ENCODE results near the gene ZNF850.
A peak's percentile ranks its signal among the peaks of the same experiment; 100 is the strongest.
"Not testable (repeated sequence)": the region's sequence is repeated elsewhere in the genome, so short reads cannot be mapped to it uniquely, and the experiment has no call there.

Gene ZNF850

DNA sequence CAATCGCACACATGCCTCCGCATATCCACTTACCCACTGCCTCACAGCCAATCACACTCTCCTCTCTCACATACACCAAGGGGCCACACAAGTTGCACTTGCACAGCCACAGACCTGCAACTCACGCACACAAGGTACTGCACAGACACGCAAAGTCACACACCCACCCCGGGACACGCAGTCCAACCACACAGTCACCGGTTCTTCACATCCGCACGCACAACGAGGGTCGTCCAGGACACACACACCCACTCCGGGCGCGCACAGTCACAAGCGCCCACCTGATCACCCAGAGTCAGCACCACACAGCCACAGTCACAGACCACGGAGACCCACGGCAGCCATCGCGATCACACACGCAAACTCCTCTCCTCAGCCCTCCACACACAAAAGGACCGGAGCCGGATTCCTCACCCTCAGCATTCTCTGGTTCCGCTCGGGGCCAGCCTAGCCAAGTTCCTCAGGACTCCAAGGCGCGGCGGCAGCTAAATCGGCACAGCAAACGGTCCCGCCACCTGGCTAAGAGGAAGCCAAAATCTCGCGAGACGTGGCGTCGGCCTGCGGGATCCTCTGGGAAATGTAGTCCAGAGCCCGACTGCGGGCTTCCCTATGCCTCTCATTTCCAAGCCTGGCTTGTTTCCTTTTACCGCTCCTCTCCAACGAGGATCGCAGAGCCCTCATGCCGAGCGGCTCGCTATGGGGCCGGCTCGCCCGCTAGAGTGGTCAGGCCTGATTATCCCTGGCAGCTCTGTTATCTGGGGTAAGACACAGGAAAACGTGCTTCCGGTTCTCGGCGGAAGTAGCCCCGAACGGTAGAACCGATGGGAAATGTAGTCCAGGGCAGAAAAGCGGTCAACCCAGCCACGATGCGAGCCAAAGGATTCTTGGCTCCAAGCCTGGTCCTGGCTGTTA, at the start of gene ZNF850:
Gene ZNF850, minus strand, starts transcription at position 497 of the 912 bp plus-strand sequence. CDS start 10,201 bp downstream, outside the sequence.
- ATAC-seq (replicated peaks) (peak; percentile 89), DNase-seq (peak; percentile 90)
- peak within 1 kb of the TSS; percentile 90 to 94 for H3K4me3 Mint-ChIP-seq
- H3K9me3 Mint-ChIP-seq, result peaks cover 4 to 7% of the 10 kb centered on the region in 2 donors
- peaks cover 12% of the 10 kb centered on the region in 2 donors for H3K4me1 Mint-ChIP-seq
- H3K36me3 Mint-ChIP-seq, result peaks cover 37 to 48% of the 10 kb centered on the region in 2 donors
- H3K27ac Mint-ChIP-seq, result peak within 1 kb of the TSS; percentile 98
- no peaks in the 10 kb centered on the region for H3K27me3 Mint-ChIP-seq

DNA sequence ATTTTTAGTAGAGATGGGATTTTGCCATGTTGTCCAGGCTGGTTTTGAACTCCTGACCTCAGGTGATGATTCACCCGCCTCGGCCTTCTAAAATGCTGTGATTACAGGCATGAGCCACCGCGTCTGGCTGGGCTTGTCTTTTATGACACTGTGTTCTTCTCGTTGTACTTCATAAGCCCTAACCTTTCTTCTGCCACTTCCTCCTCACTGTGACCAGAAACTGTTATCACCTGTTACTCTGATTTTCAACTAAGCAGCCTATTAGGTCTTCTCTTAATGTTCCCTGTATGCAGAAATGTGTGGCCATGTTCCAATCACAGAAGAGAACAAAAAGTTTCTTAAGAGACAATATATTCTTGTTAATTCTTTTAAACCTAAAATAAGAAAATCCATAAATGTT, 49.2 kb upstream of the ZNF850 start:
- Mint-ChIP-seq H3K36me3 (peaks cover 77 to 95% of the 10 kb centered on the region in 2 donors), H3K27me3 (no peaks in the 10 kb centered on the region)
- no peak for DNase-seq

DNA sequence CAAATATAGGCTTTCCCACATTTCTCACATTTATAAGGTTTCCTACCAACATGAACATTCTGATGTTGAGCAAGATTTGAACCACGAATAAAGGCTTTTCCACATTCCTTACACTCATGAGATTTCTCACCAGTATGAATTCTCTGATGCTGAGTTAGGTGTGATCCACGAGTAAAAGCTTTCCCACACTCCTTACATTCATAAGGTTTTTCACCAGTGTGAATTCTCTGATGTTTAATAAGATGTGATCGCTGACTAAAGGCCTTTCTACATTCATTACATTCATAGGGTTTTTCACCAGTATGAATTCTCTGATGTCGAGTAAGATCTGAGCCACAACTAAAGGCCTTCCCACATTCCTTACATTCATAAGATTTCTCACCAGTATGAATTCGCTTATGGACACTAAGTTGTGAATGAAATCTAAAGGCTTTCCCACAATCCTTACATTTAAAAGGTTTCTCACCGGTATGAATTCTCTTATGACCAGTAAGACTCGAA, 46.6 kb upstream of the ZNF850 start:
- H3K27ac Mint-ChIP-seq, result no peak overlapping the region

More for the DNA sequence above, 49.2 kb upstream of the ZNF850 start:
- no peak overlapping the region for H3K4me3 Mint-ChIP-seq
- H3K27ac Mint-ChIP-seq, result no peak overlapping the region
- ATAC-seq (replicated peaks), result no peak
- no peaks in the 10 kb centered on the region for H3K4me1 Mint-ChIP-seq
- H3K9me3 Mint-ChIP-seq, result peaks cover 14 to 29% of the 10 kb centered on the region in 2 donors

DNA sequence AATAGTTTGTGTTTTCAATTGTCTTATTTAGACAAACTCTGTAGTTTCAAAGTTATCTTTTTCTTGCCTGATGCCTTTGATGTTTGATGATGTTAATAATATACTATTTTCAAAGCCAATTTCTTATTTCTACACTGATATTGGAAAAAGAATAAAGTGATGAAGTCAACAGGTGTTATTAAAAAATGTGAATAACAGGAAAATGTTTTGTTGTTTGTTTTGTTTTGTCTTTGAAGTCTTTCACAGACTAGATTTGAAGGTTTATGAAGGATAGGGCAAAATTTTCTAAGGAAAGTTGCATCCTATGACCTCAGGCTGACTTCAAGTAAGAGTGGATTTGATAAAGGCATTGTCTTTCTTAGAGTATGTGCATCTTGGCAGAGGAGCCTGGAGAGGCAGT, 34.4 kb upstream of the ZNF850 start:
- H3K4me1 Mint-ChIP-seq, result no peaks in the 10 kb centered on the region
- H3K9me3 Mint-ChIP-seq, result peaks cover 31 to 34% of the 10 kb centered on the region in 2 donors
- no peak for ATAC-seq (replicated peaks)
- H3K27me3 Mint-ChIP-seq, result no peaks in the 10 kb centered on the region
- peaks cover 57 to 82% of the 10 kb centered on the region in 2 donors for H3K36me3 Mint-ChIP-seq
- no peak overlapping the region for H3K27ac Mint-ChIP-seq
- H3K4me3 Mint-ChIP-seq, result no peak overlapping the region
- DNase-seq, result no peak

More for the DNA sequence above, 46.6 kb upstream of the ZNF850 start:
- H3K27me3 Mint-ChIP-seq, result no peaks in the 10 kb centered on the region
- peaks cover 4 to 16% of the 10 kb centered on the region in 2 donors for H3K9me3 Mint-ChIP-seq
- DNase-seq (no peak), ATAC-seq (replicated peaks) (no peak)
- H3K4me3 Mint-ChIP-seq, result no peak overlapping the region
- H3K4me1 Mint-ChIP-seq, result no peaks in the 10 kb centered on the region
- H3K36me3 Mint-ChIP-seq, result peaks cover 73 to 95% of the 10 kb centered on the region in 2 donors

DNA sequence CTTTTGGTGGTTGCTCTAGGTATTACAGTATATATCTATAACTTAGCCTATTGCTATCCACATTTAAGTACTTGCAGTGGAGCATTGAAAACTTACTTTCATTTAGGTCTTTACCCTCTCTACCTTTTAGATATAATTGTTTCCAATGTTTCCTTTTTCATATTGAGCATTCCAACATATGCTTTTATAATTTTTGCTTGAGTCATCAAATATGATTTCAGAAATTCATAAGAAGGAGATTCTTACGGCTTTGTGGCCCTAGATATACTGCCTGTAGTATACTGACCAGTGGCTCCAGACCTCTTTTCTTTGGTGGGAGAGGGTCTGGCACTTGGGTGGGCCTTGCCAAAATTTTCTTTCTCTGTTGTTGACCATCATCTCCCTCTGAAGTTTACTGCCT, 32.8 kb upstream of the ZNF850 start:
- Mint-ChIP-seq H3K4me3 (no peak overlapping the region), H3K4me1 (no peaks in the 10 kb centered on the region), H3K27ac (no peak overlapping the region), H3K27me3 (no peaks in the 10 kb centered on the region), H3K9me3 (peaks cover 23 to 28% of the 10 kb centered on the region in 2 donors), H3K36me3 (peaks cover 57 to 80% of the 10 kb centered on the region in 2 donors)
- DNase-seq, result no peak
- ATAC-seq (replicated peaks), result no peak

DNA sequence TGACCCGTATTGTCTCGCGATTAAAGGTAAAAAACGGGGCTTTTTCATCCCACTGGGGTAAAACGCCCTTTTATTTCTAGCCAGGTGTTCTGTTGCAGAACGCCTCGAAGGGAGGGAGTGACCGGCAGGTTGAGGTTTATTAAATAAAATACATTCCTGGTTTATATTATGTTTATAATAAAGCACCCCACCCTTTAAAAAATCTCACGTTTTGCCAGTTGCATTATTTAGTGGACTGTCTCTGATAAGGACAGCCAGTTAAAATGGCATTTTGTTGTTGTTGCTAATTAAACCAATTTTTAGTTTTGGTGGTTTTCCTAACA, 25.1 kb upstream of the ZNF850 start:
- no peak for ATAC-seq (replicated peaks)
- H3K36me3 Mint-ChIP-seq, result peaks cover 42 to 50% of the 10 kb centered on the region in 2 donors
- peaks cover 7 to 17% of the 10 kb centered on the region in 2 donors for H3K9me3 Mint-ChIP-seq
- peaks cover 3 to 12% of the 10 kb centered on the region in 2 donors for H3K4me1 Mint-ChIP-seq
- no peaks in the 10 kb centered on the region for H3K27me3 Mint-ChIP-seq
- peak overlapping the region; percentile 100 for H3K27ac Mint-ChIP-seq
- DNase-seq, result no peak
- peak overlapping the region; percentile 94 to 96 for H3K4me3 Mint-ChIP-seq

DNA sequence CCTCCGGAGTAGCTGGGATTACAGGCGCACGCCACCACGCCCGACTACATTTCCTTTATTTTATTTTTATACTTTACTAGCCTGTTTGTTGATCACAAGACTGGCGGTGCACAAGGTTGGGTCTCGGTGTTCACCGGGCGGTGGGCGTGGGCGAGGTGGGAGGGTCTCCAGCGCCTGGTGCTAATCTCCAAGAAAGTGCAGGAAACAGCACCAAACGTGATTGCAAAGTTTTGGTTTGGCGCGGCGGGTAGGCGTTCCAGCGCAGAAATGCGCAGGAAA, 24.0 kb upstream of the ZNF850 start:
- Mint-ChIP-seq H3K27ac (peak overlapping the region; percentile 100), H3K4me1 (peaks cover 10 to 19% of the 10 kb centered on the region in 2 donors), H3K27me3 (peaks cover 8 to 10% of the 10 kb centered on the region in 2 donors), H3K36me3 (peaks cover 45 to 52% of the 10 kb centered on the region in 2 donors), H3K4me3 (peak overlapping the region; percentile 94 to 96), H3K9me3 (peaks cover 15 to 24% of the 10 kb centered on the region in 2 donors)
- ATAC-seq (replicated peaks) (peak in 1 of 2 donors; percentile 0), DNase-seq (no peak)

DNA sequence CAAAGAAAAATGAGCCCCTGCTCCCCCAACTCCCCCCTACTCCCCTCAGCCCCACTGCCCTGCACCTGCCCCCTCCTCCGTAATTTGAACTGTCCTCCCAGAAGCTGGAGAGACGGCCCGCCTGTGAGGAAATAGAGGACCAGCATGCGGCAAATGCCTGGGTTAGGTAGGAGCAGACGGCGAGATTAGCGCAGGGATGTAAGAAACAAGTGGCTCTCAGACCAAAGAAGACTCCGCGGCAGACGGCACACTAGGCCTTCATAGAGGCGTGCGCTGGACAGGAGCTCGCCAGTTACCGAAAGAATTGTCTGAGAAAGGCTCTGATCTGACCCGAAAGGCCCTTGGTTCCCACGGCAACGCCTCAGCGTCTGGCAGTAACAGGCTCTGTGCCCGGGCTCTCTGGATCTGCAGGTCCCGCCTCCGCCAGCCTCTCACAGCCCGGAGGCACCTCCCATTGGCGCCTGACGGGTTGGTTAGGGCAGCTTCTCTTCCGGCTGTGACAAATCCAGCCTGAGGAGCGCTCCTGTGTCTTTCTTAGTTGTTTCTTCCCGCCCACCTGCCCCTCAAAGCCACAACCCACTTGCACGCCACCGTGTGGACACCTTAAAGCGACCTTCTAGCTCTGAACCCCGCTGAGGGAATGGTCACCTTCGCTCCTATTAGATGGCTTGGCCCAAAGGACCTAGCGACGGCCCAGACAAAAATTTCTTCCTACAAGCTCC, 19.0 kb upstream of the ZNF850 start:
- DNase-seq (peak; percentile 11), ATAC-seq (replicated peaks) (peak; percentile 99 to 100)
- Mint-ChIP-seq H3K36me3 (peaks cover 24 to 28% of the 10 kb centered on the region in 2 donors), H3K9me3 (peaks cover 16 to 33% of the 10 kb centered on the region in 2 donors), H3K27me3 (peaks cover 8 to 10% of the 10 kb centered on the region in 2 donors), H3K4me3 (peak overlapping the region; percentile 71 to 80), H3K27ac (peak overlapping the region; percentile 26)
- not testable (repeated sequence) for H3K4me1 Mint-ChIP-seq

DNA sequence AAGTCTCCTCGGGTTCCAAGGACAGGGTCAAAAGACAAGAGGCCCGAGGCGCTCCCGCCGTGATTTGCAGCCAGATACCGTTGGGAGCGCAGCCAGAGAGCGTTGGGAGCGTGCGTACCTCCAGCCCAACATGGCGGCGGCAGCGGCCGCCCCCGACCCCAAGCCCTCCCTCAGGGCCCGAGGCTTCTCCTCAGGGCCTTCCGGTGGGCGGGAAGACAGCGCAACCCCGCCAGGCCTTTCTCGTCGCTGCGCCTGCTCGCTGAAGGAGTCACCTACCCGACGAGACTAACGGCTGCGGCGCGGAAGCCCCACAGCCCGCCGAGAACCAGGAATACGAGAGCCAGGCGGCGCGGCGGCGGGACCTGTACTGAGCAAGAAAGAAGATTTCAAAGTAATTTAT, 3.2 kb upstream of the ZNF850 start:
- ATAC-seq (replicated peaks), result no peak
- Mint-ChIP-seq H3K4me1 (peaks cover 11 to 12% of the 10 kb centered on the region in 2 donors), H3K27me3 (no peaks in the 10 kb centered on the region), H3K9me3 (peaks cover 8 to 10% of the 10 kb centered on the region in 2 donors), H3K4me3 (peak overlapping the region in 1 of 2 donors; percentile 75), H3K36me3 (peaks cover 36 to 53% of the 10 kb centered on the region in 2 donors), H3K27ac (no peak overlapping the region)
- DNase-seq, result no peak

DNA sequence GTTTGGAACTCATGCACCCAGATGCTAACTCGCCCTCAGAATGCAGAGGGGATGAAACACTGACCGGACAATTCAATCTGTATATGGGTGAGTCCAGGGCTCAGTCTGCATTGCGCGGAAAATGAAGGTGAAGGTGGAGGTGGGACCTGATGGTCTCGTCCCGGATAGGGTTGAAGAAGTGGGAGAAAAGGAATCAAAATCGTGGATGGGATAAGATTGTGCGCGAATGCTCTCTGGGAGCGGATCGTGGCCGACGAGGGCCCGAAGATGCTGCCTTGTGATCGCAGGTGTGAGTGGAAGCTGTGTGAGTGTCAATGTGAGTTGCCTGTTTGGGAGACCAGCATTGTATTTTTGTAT, 594 bp upstream of the ZNF850 start:
- H3K36me3 Mint-ChIP-seq, result peaks cover 40 to 53% of the 10 kb centered on the region in 2 donors

DNA sequence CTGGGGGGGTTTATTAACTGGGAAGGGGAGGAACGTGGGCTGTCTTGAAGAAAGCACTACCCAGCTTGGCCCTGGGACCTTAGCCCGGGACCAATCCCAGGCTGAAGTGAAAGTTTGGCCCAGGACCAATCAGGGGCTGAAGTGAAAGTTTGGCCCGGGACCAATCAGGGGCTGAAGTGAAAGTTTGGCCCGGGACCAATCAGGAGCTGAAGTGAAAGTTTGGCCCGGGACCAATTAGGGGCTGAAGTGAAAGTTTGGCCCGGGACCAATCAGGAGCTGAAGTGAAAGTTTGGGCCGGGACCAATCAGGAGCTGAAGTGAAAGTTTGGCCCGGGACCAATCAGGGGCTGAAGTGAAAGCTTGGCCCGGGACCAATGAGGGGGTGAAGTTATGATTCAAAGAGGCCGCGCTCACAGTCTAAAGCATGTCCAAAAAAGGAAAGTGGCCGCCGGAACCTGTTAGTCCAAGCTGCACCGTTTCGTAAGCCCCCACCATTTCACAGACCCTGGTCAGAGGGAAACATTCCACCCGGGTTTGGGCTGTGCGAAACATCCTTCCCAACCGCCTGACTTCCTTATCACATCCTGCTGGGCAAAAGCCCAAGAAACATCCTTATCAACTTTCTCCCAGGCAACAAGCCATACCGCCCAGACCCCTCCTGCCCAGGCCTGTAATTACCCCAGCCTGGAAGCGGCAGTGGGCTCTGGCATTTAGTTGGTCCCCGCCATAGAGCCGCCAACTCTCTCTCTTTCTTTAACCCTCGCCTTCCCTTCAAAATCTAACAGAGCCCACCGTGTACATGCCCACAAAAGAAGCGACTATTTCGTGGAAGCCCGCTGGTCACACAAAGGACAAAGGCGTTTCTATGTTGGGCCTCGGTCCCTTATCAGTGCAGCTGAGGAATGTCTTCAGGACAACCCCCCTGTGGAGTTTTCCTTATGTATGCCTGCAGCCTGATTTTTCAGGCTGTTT, 1.1 kb downstream of the ZNF850 start:
- ATAC-seq (replicated peaks) (peak; percentile 64 to 67), DNase-seq (peak; percentile 83)
- H3K4me3 Mint-ChIP-seq, result peak overlapping the region; percentile 90 to 94
- no peaks in the 10 kb centered on the region for H3K27me3 Mint-ChIP-seq
- H3K36me3 Mint-ChIP-seq, result peaks cover 38 to 46% of the 10 kb centered on the region in 2 donors
- peaks cover 12% of the 10 kb centered on the region in 2 donors for H3K4me1 Mint-ChIP-seq
- peak overlapping the region; percentile 98 for H3K27ac Mint-ChIP-seq
- H3K9me3 Mint-ChIP-seq, result peaks cover 5 to 7% of the 10 kb centered on the region in 2 donors

More for the DNA sequence above, 594 bp upstream of the ZNF850 start:
- no peaks in the 10 kb centered on the region for H3K27me3 Mint-ChIP-seq
- ATAC-seq (replicated peaks), result peak; percentile 2 to 26
- H3K27ac Mint-ChIP-seq, result peak overlapping the region; percentile 98
- peak overlapping the region; percentile 90 to 94 for H3K4me3 Mint-ChIP-seq
- peaks cover 12% of the 10 kb centered on the region in 2 donors for H3K4me1 Mint-ChIP-seq
- no peak for DNase-seq
- H3K9me3 Mint-ChIP-seq, result peaks cover 8 to 9% of the 10 kb centered on the region in 2 donors

DNA sequence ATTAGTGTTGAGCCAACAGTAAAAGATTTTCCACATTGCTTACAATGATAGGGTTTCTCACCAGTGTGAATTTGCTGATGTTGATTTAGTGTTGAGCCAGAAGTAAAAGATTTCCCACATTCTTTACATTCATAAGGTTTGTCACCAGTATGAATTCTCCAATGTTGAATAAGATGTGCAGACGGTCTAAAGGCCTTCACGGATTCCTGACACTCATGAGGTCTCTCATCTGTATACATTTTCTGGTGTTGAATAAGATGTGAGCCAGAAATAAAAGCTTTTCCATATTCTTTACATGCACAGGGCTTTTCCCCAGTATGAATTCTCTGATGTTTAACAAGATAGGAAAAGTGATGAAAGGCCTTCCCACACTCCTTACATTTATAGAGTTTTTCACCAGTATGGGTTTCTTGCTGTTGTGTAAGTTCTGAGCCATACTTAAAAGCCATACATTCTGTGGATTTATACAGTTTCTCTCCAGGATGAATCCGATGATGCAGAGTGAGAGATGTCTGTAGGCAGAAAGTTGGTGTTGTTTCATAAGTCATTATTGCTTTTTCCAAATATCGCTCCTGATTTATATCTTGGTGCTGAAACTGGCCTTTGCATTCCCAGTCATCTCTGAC, 22.4 kb downstream of the ZNF850 start:
- no peak for ATAC-seq (replicated peaks)
- H3K4me1 Mint-ChIP-seq, result no peaks in the 10 kb centered on the region
- peaks cover 20 to 33% of the 10 kb centered on the region in 2 donors for H3K9me3 Mint-ChIP-seq

DNA sequence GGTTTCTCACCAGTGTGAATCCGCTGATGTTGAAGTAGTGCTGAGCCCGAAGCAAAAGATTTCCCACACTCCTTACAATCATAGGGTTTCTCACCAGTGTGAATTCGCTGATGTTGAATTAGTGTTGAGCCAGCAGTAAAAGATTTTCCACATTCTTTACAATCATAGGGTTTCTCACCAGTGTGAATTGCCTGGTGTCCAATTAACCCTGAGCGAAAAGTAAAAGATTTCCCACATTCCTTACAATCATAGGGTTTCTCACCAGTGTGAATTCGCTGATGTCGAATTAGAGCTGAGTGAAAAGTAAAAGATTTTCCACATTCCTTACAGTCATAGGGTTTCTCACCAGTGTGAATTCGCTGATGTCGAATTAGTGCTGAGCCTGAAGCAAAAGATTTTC, 23.0 kb downstream of the ZNF850 start:
- peaks cover 20 to 32% of the 10 kb centered on the region in 2 donors for H3K9me3 Mint-ChIP-seq

More for the DNA sequence above, 22.4 kb downstream of the ZNF850 start:
- no peak for DNase-seq
- no peak overlapping the region for H3K27ac Mint-ChIP-seq
- H3K36me3 Mint-ChIP-seq, result peaks cover 83 to 87% of the 10 kb centered on the region in 2 donors
- H3K27me3 Mint-ChIP-seq, result no peaks in the 10 kb centered on the region
- H3K4me3 Mint-ChIP-seq, result no peak overlapping the region

More for the DNA sequence above, 23.0 kb downstream of the ZNF850 start:
- DNase-seq; H3K27ac Mint-ChIP-seq; ATAC-seq (replicated peaks); H3K4me1 Mint-ChIP-seq; H3K4me3 Mint-ChIP-seq; H3K27me3 Mint-ChIP-seq: not testable (repeated sequence)
- peaks cover 83 to 87% of the 10 kb centered on the region in 2 donors for H3K36me3 Mint-ChIP-seq
